HepG2 (cell line): ENCODE measurements around the gene CLDN9. TPM values are rescaled to one million over a fixed set of nuclear protein-coding genes. Genes with fewer than 3 reads are reported as not detected.
A peak's percentile ranks its signal among the peaks of the same experiment; 100 is the strongest.

Experiments used
- CREB1 ChIP-seq, 2 experiments: fragments of 450-650 bp in 1 of 2; IDR thresholded peaks; 2 replicates each; pipeline ENCODE4 v1.6.1; 2016 to 2017; ENCODE audit warnings: control low read depth in 1 of 2, mild to moderate bottlenecking in 1 of 2, missing compliant biosample characterization in 1 of 2, missing genetic modification characterization in 1 of 2
- FOXA1 ChIP-seq, 2 experiments: fragments of 450-650 bp in 1 of 2; sonication (generic) in 1 of 2; formaldehyde crosslinking in 1 of 2; IDR thresholded peaks; 2 replicates each; pipeline versions ENCODE4 v1.4.0 to v1.6.1; 2016 to 2020; ENCODE audit warnings: missing genetic modification reagents in 1 of 2
- FOXA3 ChIP-seq: IDR thresholded peaks from 2 replicates; pipeline ENCODE4 v1.6.1; 2016; ENCODE audit warnings: missing genetic modification reagents, missing compliant biosample characterization
- GZF1 ChIP-seq: sonication (generic); formaldehyde crosslinking; IDR thresholded peaks from 2 replicates; pipeline ENCODE4 v1.5.1; 2020; ENCODE audit warnings: mild to moderate bottlenecking, missing genetic modification reagents
- JUN ChIP-seq: sonication (generic); formaldehyde crosslinking; IDR thresholded peaks from 2 replicates; pipeline ENCODE4 v1.4.0; 2020; ENCODE audit warnings: mild to moderate bottlenecking, missing genetic modification reagents
- KDM1A ChIP-seq: IDR thresholded peaks from 2 replicates; pipeline ENCODE4 v1.6.1; 2016; ENCODE audit warnings: missing compliant biosample characterization
- KDM2A ChIP-seq: sonication (generic); formaldehyde crosslinking; IDR thresholded peaks from 2 replicates; pipeline ENCODE4 v1.4.0; 2020; ENCODE audit warnings: low read depth, missing genetic modification reagents, borderline replicate concordance
- MTF1 ChIP-seq: sonication (generic); formaldehyde crosslinking; IDR thresholded peaks from 2 replicates; pipeline ENCODE4 v1.5.0; 2020; ENCODE audit warnings: missing genetic modification reagents
- PHF8 ChIP-seq: sonication (generic); formaldehyde crosslinking; IDR thresholded peaks from 2 replicates; pipeline ENCODE4 v1.5.0; 2020; ENCODE audit warnings: missing genetic modification reagents
- REPIN1 ChIP-seq: sonication (generic); formaldehyde crosslinking; IDR thresholded peaks from 2 replicates; pipeline ENCODE4 v1.8.0; 2022; ENCODE audit warnings: missing genetic modification reagents, low read depth, mild to moderate bottlenecking, borderline replicate concordance
- SALL1 ChIP-seq: sonication (generic); formaldehyde crosslinking; IDR thresholded peaks from 2 replicates; pipeline ENCODE4 v1.8.0; 2022; ENCODE audit warnings: mild to moderate bottlenecking, missing genetic modification reagents
- TAF1 ChIP-seq: sonication (generic); formaldehyde crosslinking; IDR thresholded peaks from 2 replicates; pipeline ENCODE4 v1.4.0; 2020; ENCODE audit warnings: missing genetic modification reagents
- ZBTB3 ChIP-seq: sonication (generic); formaldehyde crosslinking; IDR thresholded peaks from 2 replicates; pipeline ENCODE4 v1.4.0; 2020; ENCODE audit warnings: low read depth, mild to moderate bottlenecking, moderate library complexity, missing genetic modification reagents, borderline replicate concordance
- ZNF124 ChIP-seq: sonication (generic); formaldehyde crosslinking; IDR thresholded peaks from 2 replicates; pipeline ENCODE4 v1.4.0; 2020; ENCODE audit warnings: missing genetic modification reagents
- ZNF335 ChIP-seq: sonication (generic); formaldehyde crosslinking; IDR thresholded peaks from 2 replicates; pipeline ENCODE4 v1.4.0; 2020; ENCODE audit warnings: missing genetic modification reagents
- ZNF552 ChIP-seq: sonication (generic); formaldehyde crosslinking; IDR thresholded peaks from 2 replicates; pipeline ENCODE4 v1.9.0; 2022; ENCODE audit warnings: missing genetic modification reagents, mild to moderate bottlenecking, borderline replicate concordance
- polyA plus RNA-seq, 8 experiments: library from polyadenylated mRNA; depleted of rRNA in 3 of 8; stranded (reverse) in 7 of 8; unstranded in 1 of 8; fragments of >200 nt; fragmentation: Illumina TruSeq in 4 of 8; extraction: Trizol in 4 of 8; gene quantifications; 2 replicates each; pipeline versions ENCODE4 v1.2.1 to v1.2.3, GENCODE V29; 2011 to 2016; ENCODE audit warnings: low read depth in 4 of 8, missing spikeins in 1 of 8, mixed read lengths in 1 of 8; ENCODE audit not compliant: insufficient read depth in 1 of 8
- total RNA-seq, 5 experiments: library from RNA; depleted of rRNA; stranded (reverse); fragments of >200 nt; fragmentation: Illumina TruSeq; extraction: Trizol; gene quantifications; 2 replicates each; pipeline ENCODE4 v1.2.3, GENCODE V29; 2016; ENCODE audit warnings: low read depth in 1 of 5
- TF ChIP-seq, protein P1 (sequence below): fragments of 450-650 bp; IDR thresholded peaks from 2 replicates; pipeline ENCODE4 v1.6.1; 2016
- TF ChIP-seq, protein P2 (sequence below): sonication (generic); formaldehyde crosslinking; IDR thresholded peaks from 2 replicates; pipeline ENCODE4 v1.8.0; 2023; ENCODE audit warnings: mild to moderate bottlenecking, missing genetic modification reagents
- TF ChIP-seq, protein P3 (sequence below): sonication (generic); formaldehyde crosslinking; IDR thresholded peaks from 2 replicates; pipeline ENCODE4 v1.4.0; 2020; ENCODE audit warnings: missing genetic modification reagents
- TF ChIP-seq, protein P4 (sequence below): sonication (generic); formaldehyde crosslinking; IDR thresholded peaks from 2 replicates; pipeline ENCODE4 v1.5.0; 2020; ENCODE audit warnings: mild to moderate bottlenecking, missing genetic modification reagents, borderline replicate concordance
- TF ChIP-seq, protein P5 (sequence below): sonication (generic); formaldehyde crosslinking; IDR thresholded peaks from 2 replicates; pipeline ENCODE4 v1.4.0; 2020; ENCODE audit warnings: missing genetic modification reagents

CLDN9 gene
- total and polyA plus RNA-seq, 2 of the 13 experiments (the other 11 are each of a cell fraction or from before 2014, with no cell fraction given) = 0.15 to 0.26 TPM

DNA sequence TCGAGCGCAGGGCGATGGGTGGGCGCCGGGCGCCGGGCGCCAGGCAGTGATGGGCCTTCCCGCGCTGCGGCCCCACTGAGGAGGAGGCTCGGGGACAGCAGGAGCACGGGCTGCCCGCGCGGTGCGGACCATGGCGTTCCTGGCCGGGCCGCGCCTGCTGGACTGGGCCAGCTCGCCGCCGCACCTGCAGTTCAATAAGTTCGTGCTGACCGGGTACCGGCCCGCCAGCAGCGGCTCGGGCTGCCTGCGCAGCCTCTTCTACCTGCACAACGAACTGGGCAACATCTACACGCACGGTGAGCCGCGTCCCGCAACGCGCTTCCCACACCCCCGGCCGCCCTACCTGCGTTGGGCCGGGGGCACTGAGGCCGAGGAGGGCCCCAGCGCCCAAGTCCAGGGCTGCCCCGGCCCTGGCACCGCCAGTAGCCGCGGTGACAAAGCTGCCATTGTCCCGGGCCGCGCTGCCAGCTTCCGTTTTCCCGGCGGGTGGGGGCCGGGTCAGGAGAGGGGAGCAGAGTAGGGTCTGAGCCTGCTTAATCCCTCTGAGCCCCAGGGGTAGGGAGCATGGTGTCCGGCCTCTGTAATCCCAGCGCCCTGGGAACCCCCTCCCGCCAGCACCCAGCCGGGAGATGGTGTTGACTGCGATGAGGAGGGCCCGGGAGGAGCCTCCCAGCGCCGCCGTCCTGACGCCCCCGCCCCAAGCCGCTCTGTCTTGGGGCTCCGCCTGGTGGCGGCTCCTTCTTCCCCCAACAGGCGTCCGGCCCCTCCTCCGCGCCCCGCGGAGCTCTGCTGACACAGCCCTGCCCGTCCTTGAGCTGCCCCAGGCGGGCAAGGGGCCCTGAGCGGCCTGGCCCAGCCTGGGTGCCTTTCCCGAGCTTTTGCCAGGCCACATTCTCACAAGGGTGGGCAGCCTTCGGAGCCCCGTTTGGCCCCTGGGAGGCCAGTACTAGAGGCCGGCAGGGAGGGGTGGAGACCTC, 42.9 kb upstream of the CLDN9 start (continued):
- TF ChIP-seq ZNF335 (CRISPR knock-in tag) (no peak), PHF8 (CRISPR knock-in tag) (peak; percentile 50), TAF1 (CRISPR knock-in tag) (peak; percentile 49; the same call in 1 of the 2 replicates), ZNF552 (CRISPR knock-in tag) (no peak; the same call in 1 of the 2 replicates), JUN (CRISPR knock-in tag) (no peak), CREB1 (IDR thresholded peaks at IDR 0.05) (no peak), CREB1 (CRISPR knock-in tag; IDR thresholded peaks at IDR 0.05) (no peak), FOXA3 (CRISPR knock-in tag) (no peak), ZBTB3 (CRISPR knock-in tag) (no peak), MTF1 (CRISPR knock-in tag) (no peak), KDM1A (CRISPR knock-in tag) (no peak), GZF1 (CRISPR knock-in tag) (no peak), SALL1 (peak; percentile 7; the same call in 1 of the 2 replicates), FOXA1 (IDR thresholded peaks at IDR 0.05) (no peak), FOXA1 (CRISPR knock-in tag; IDR thresholded peaks at IDR 0.05) (0 out of 2 replicates have a peak, but pooled peaks have one; percentile 6), KDM2A (CRISPR knock-in tag) (peak; percentile 87; the same call in 1 of the 2 replicates), ZNF124 (CRISPR knock-in tag) (no peak), REPIN1 (0 out of 2 replicates have a peak, but pooled peaks have one; percentile 24)
- TF ChIP-seq, protein P1, sequence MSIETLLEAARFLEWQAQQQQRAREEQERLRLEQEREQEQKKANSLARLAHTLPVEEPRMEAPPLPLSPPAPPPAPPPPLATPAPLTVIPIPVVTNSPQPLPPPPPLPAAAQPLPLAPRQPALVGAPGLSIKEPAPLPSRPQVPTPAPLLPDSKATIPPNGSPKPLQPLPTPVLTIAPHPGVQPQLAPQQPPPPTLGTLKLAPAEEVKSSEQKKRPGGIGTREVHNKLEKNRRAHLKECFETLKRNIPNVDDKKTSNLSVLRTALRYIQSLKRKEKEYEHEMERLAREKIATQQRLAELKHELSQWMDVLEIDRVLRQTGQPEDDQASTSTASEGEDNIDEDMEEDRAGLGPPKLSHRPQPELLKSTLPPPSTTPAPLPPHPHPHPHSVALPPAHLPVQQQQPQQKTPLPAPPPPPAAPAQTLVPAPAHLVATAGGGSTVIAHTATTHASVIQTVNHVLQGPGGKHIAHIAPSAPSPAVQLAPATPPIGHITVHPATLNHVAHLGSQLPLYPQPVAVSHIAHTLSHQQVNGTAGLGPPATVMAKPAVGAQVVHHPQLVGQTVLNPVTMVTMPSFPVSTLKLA = no peak
- TF ChIP-seq, protein P2, sequence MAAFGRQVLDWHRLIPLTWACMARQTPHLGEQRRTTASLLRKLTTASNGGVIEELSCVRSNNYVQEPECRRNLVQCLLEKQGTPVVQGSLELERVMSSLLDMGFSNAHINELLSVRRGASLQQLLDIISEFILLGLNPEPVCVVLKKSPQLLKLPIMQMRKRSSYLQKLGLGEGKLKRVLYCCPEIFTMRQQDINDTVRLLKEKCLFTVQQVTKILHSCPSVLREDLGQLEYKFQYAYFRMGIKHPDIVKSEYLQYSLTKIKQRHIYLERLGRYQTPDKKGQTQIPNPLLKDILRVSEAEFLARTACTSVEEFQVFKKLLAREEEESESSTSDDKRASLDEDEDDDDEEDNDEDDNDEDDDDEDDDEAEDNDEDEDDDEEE (CRISPR knock-in tag) = peak; percentile 68; the same call in 1 of the 2 replicates
- TF ChIP-seq, protein P3, sequence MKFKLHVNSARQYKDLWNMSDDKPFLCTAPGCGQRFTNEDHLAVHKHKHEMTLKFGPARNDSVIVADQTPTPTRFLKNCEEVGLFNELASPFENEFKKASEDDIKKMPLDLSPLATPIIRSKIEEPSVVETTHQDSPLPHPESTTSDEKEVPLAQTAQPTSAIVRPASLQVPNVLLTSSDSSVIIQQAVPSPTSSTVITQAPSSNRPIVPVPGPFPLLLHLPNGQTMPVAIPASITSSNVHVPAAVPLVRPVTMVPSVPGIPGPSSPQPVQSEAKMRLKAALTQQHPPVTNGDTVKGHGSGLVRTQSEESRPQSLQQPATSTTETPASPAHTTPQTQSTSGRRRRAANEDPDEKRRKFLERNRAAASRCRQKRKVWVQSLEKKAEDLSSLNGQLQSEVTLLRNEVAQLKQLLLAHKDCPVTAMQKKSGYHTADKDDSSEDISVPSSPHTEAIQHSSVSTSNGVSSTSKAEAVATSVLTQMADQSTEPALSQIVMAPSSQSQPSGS = no peak
- TF ChIP-seq, protein P4, sequence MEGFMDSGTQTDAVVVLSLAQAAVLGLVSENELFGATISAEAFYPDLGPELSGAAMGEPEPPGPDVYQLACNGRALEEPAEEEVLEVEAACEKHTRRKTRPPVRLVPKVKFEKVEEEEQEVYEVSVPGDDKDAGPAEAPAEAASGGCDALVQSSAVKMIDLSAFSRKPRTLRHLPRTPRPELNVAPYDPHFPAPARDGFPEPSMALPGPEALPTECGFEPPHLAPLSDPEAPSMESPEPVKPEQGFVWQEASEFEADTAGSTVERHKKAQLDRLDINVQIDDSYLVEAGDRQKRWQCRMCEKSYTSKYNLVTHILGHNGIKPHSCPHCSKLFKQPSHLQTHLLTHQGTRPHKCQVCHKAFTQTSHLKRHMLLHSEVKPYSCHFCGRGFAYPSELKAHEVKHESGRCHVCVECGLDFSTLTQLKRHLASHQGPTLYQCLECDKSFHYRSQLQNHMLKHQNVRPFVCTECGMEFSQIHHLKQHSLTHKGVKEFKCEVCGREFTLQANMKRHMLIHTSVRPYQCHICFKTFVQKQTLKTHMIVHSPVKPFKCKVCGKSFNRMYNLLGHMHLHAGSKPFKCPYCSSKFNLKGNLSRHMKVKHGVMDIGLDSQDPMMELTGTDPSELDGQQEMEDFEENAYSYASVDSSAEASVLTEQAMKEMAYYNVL = no peak
- TF ChIP-seq, protein P5, sequence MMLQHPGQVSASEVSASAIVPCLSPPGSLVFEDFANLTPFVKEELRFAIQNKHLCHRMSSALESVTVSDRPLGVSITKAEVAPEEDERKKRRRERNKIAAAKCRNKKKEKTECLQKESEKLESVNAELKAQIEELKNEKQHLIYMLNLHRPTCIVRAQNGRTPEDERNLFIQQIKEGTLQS = no peak
